Cardiac fibroblast (primary cell): ENCODE results near the gene PDPK1.

Source experiments
- DNase-seq, 2 donors: peaks; one replicate each; pipeline versions ENCODE4 v3.0.0 to v3.0.0-alpha.2; 2010; ENCODE audit warnings: low read depth in 2 of 2
- H3K4me3 ChIP-seq, 2 donors: replicated peaks in 1 of 2; 1 replicate in 1 of 2; 2 replicates in 1 of 2; pipeline ENCODE4 v1.5.1; 2011; ENCODE audit warnings: low read depth in 2 of 2, low read length in 2 of 2, mild to moderate bottlenecking in 2 of 2, moderate library complexity in 1 of 2
- CTCF ChIP-seq: IDR thresholded peaks from one replicate; pipeline ENCODE4 v1.5.1; 2011; ENCODE audit warnings: low read depth, mild to moderate bottlenecking, low read length, inconsistent platforms

Gene PDPK1

GRCh38 chr16:2537451-2538379, at the start of gene PDPK1:
TSS of gene PDPK1 (plus strand) at chr16:2538021. CDS start at chr16:2538113, 92 bp downstream.
- peak; percentile 93 to 97 for DNase-seq
- H3K4me3 ChIP-seq: peak within 1 kb of the TSS; percentile 58 to 69
- TF ChIP-seq CTCF: no peak

- H3K4me3 ChIP-seq: no peak overlapping the region
- no peak for TF ChIP-seq CTCF
- DNase-seq: no peak
These were observed 48.2 kb upstream of the PDPK1 start for GRCh38 chr16:2489581-2489980.

GRCh38 chr16:2490190-2491105, 47.4 kb upstream of the PDPK1 start:
- no peak for DNase-seq
- no peak overlapping the region for H3K4me3 ChIP-seq
- TF ChIP-seq CTCF: no peak

- no peak for DNase-seq
These were observed 45.5 kb upstream of the PDPK1 start for GRCh38 chr16:2492292-2492691.

GRCh38 chr16:2493605-2494004, 44.2 kb upstream of the PDPK1 start:
- no peak overlapping the region for H3K4me3 ChIP-seq
- TF ChIP-seq CTCF: no peak
- DNase-seq: no peak

More at GRCh38 chr16:2492292-2492691, 45.5 kb upstream of the PDPK1 start:
- H3K4me3 ChIP-seq: no peak overlapping the region
- TF ChIP-seq CTCF: no peak

- DNase-seq: no peak
- no peak overlapping the region for H3K4me3 ChIP-seq
- no peak for TF ChIP-seq CTCF
These were observed 43.2 kb upstream of the PDPK1 start for GRCh38 chr16:2494616-2495015.
